Measurements from ENCODE around the gene CES2. TPM values are rescaled to one million over a fixed set of nuclear protein-coding genes. Genes with fewer than 3 reads are reported as not detected.

CES2 gene
- total RNA-seq, 1 experiment from 2014 or later: 65.7 TPM

DNA sequence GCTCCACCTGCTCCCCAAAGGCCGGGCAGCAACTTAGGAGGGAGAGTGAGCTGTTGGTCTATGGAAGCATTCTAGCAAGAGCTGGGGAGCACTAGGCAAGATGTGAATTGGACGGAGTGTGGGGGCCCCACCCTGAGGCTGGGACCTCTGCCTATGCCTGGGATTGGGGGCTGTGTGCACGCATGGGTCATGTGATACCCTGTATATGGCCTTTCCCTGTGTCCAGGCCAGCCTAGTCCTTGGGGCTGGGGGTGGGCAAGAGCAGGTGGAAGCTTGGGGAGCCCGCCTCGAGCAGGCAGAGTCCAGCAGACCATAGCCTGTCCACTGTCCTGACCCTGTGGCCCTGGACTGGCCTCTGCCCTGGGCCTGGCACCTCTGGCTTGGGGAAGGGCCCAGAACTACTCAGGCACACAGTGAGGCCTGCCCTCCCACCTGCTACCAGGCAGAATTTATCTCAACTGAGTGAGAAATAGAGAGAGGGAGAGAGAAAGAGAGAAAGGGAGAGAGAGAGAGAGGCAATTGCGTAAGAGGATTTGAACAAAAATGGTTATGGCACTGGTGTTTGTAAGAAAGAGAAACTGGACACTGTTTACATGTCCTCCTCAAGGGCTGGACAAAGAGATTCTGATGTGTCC is 35.9 kb upstream of the CES2 start:
- Mint-ChIP-seq H3K4me1 (ENCODE audit: insufficient read depth, unreplicated experiment) (peaks cover 36% of the 10 kb centered on the region), H3K9me3 (ENCODE audit: unreplicated experiment) (no peaks in the 10 kb centered on the region), H3K4me3 (ENCODE audit: unreplicated experiment) (no peak overlapping the region), H3K36me3 (ENCODE audit: insufficient read depth, unreplicated experiment) (peaks cover 6% of the 10 kb centered on the region), H3K27ac (ENCODE audit: low read depth, unreplicated experiment) (peak overlapping the region; percentile 25), H3K27me3 (ENCODE audit: insufficient read depth, unreplicated experiment) (no peaks in the 10 kb centered on the region)
- ChIA-PET POLR2A (interaction anchor here (0.5 to 6.6 kb wide), 7 partner anchors 11 to 958 kb away, joined by 3 to 48 read pairs (median 4); partner anchors contain the start of genes CIAO2B and PDP2), CTCF (interaction anchor here (0.6 to 1.2 kb wide), 2 partner anchors 249 to 270 kb away, joined by 3 to 4 read pairs; no protein-coding TSS in a partner anchor)
- no TSS peak for BruUV-seq (replicated peaks)
- TF ChIP-seq CTCF (IDR thresholded peaks at IDR 0.05; ENCODE audit: unreplicated experiment): no peak
- intact Hi-C loops (cut with micrococcal nuclease): loop anchor here (5.0 kb wide), 1 partner anchor 283 kb away; the partner anchor contains the start of gene MATCAP1
- no peak for DNase-seq (ENCODE audit: unreplicated experiment)

- no peak overlapping the region for H3K4me3 Mint-ChIP-seq (ENCODE audit: unreplicated experiment)
- H3K27ac Mint-ChIP-seq (ENCODE audit: low read depth, unreplicated experiment): peak overlapping the region; percentile 25
- TF ChIP-seq CTCF (IDR thresholded peaks at IDR 0.05; ENCODE audit: unreplicated experiment): no peak
- no TSS peak for BruUV-seq (replicated peaks)
- peaks cover 3% of the 10 kb centered on the region for H3K36me3 Mint-ChIP-seq (ENCODE audit: insufficient read depth, unreplicated experiment)
- H3K4me1 Mint-ChIP-seq (ENCODE audit: insufficient read depth, unreplicated experiment): peaks cover 36% of the 10 kb centered on the region
- POLR2A ChIA-PET: interaction anchor here (0.5 to 6.6 kb wide), 9 partner anchors 10 to 957 kb away, joined by 3 to 48 read pairs (median 4); partner anchors contain the start of genes CIAO2B and PDP2
- CTCF ChIA-PET: interaction anchor here (0.6 to 1.2 kb wide), 4 partner anchors 28 to 269 kb away, joined by 3 to 4 read pairs (median 3); no protein-coding TSS in a partner anchor
- H3K27me3 Mint-ChIP-seq (ENCODE audit: insufficient read depth, unreplicated experiment): no peaks in the 10 kb centered on the region
- H3K9me3 Mint-ChIP-seq (ENCODE audit: unreplicated experiment): no peaks in the 10 kb centered on the region
- peak; percentile 58 for DNase-seq (ENCODE audit: unreplicated experiment)
- intact Hi-C loops (cut with micrococcal nuclease): loop anchor here (5.0 kb wide), 1 partner anchor 282 kb away; the partner anchor contains the start of gene MATCAP1
Measured at GRCh38 chr16:66899945-66900710, 35.2 kb upstream of the CES2 start.

GRCh38 chr16:66900721-66901441 is 34.4 kb upstream of the CES2 start:
- no peak for DNase-seq (ENCODE audit: unreplicated experiment)
- H3K27me3 Mint-ChIP-seq (ENCODE audit: insufficient read depth, unreplicated experiment): no peaks in the 10 kb centered on the region
- CTCF ChIA-PET: interaction anchor here (0.6 to 1.1 kb wide), 5 partner anchors 18 to 53 kb away, joined by 3 to 4 read pairs (median 3); partner anchors contain the start of gene CDH16
- H3K36me3 Mint-ChIP-seq (ENCODE audit: insufficient read depth, unreplicated experiment): no peaks in the 10 kb centered on the region
- POLR2A ChIA-PET: interaction anchor here (0.6 to 6.6 kb wide), 9 partner anchors 10 to 135 kb away, joined by 3 to 48 read pairs (median 4); partner anchors contain the start of genes CIAO2B and PDP2
- no TSS peak for BruUV-seq (replicated peaks)
- intact Hi-C loops (cut with micrococcal nuclease): no loop called here
- no peak for TF ChIP-seq CTCF (IDR thresholded peaks at IDR 0.05; ENCODE audit: unreplicated experiment)
- peak overlapping the region; percentile 25 for H3K27ac Mint-ChIP-seq (ENCODE audit: low read depth, unreplicated experiment)
- no peaks in the 10 kb centered on the region for H3K9me3 Mint-ChIP-seq (ENCODE audit: unreplicated experiment)
- peaks cover 31% of the 10 kb centered on the region for H3K4me1 Mint-ChIP-seq (ENCODE audit: insufficient read depth, unreplicated experiment)
- no peak overlapping the region for H3K4me3 Mint-ChIP-seq (ENCODE audit: unreplicated experiment)
